SU-DHL-6 (cell line): ENCODE measurements around the gene TRNT1.

Experiments used
- EZH2phosphoT487 ChIP-seq: fragments of 200-600 bp; sonication (generic), shearing (Covaris generic); conservative IDR thresholded peaks from 2 replicates; pipeline ENCODE4 v1.6.1; 2018; ENCODE audit warnings: mild to moderate bottlenecking, antibody characterized with exemption, low read length, moderate library complexity, mixed read lengths
- TF ChIP-seq, protein P1 (sequence below): fragments of 200-600 bp; sonication (generic); IDR thresholded peaks from one replicate; pipeline ENCODE4 v1.5.1; 2017; ENCODE audit warnings: antibody characterized with exemption, mild to moderate bottlenecking, low read length, moderate library complexity; ENCODE audit not compliant: insufficient read depth, poor library complexity, severe bottlenecking

DNA sequence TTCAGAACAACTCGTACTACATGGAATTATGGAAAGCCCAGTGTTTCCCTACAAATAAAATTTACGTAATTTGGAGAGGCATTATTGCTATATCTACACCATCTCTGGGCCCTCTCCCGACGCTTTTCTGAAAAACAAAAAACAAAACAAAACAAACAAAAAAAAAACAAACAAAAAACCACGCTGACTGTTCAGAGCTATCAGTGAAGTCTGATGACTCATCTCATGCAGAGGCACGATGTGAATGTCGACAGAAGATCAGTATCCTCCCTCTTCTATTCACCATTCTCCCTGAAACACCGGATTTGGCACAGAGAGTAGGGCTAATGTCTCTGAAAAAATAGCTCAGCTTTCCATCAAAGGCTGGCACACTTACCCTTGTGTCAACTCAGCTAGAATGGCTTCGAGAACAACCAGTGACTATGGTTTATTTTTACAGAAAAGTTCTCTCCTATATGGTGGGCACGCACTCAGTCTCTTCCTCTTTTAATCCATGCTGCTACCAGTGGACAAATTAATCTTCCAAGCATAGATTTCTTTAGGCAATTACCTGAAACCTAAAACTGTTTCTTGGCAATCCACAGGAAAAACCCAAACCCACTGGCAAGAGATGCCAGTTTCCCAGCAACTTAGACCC, 51.2 kb downstream of the TRNT1 start:
- TF ChIP-seq, protein P1, sequence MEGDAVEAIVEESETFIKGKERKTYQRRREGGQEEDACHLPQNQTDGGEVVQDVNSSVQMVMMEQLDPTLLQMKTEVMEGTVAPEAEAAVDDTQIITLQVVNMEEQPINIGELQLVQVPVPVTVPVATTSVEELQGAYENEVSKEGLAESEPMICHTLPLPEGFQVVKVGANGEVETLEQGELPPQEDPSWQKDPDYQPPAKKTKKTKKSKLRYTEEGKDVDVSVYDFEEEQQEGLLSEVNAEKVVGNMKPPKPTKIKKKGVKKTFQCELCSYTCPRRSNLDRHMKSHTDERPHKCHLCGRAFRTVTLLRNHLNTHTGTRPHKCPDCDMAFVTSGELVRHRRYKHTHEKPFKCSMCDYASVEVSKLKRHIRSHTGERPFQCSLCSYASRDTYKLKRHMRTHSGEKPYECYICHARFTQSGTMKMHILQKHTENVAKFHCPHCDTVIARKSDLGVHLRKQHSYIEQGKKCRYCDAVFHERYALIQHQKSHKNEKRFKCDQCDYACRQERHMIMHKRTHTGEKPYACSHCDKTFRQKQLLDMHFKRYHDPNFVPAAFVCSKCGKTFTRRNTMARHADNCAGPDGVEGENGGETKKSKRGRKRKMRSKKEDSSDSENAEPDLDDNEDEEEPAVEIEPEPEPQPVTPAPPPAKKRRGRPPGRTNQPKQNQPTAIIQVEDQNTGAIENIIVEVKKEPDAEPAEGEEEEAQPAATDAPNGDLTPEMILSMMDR, result no peak
- TF ChIP-seq EZH2phosphoT487, result no peak
